ENCODE measurements around the gene PDE6H. TPM values are rescaled to one million over a fixed set of nuclear protein-coding genes. Genes with fewer than 3 reads are reported as not detected.

The PDE6H gene
- total RNA-seq, 2 experiments from 2014 or later = 0.25 TPM; not detected in 1

GRCh38 chr12:14965221-14965620 is 7.6 kb upstream of the PDE6H start:
- Mint-ChIP-seq H3K4me3 (no peak overlapping the region), H3K9me3 (ENCODE audit: low read depth) (no peaks in the 10 kb centered on the region), H3K27ac (peak overlapping the region; percentile 69), H3K27me3 (no peaks in the 10 kb centered on the region), H3K36me3 (ENCODE audit: low read depth) (peaks cover 5% of the 10 kb centered on the region), H3K4me1 (peaks cover 53% of the 10 kb centered on the region)
- ATAC-seq (no peak), DNase-seq (no peak)
- intact Hi-C loops (cut with DNase I, micrococcal nuclease) = loop anchor here in 1 of 2 experiments (2.0 kb wide), 1 partner anchor 18 kb away; no protein-coding TSS in a partner anchor
- ChIA-PET POLR2A (no interaction called here), CTCF (interaction anchor here (0.9 to 2.1 kb wide), 2 partner anchors 16 to 30 kb away, joined by 3 to 4 read pairs; no protein-coding TSS in a partner anchor)

- H3K36me3 Mint-ChIP-seq (ENCODE audit: low read depth) = peaks cover 1% of the 10 kb centered on the region
- ATAC-seq (no peak), DNase-seq (no peak)
- CTCF ChIA-PET = interaction anchor here (0.6 to 2.5 kb wide), 4 partner anchors 12 to 27 kb away, joined by 3 to 7 read pairs (median 3); no protein-coding TSS in a partner anchor
- intact Hi-C loops (cut with DNase I, micrococcal nuclease) = no loop called here
- H3K27ac Mint-ChIP-seq = no peak overlapping the region
- no peaks in the 10 kb centered on the region for H3K27me3 Mint-ChIP-seq
- POLR2A ChIA-PET = interaction anchor here (1.0 kb wide), 1 partner anchor 12 kb away, joined by 4 read pairs; no protein-coding TSS in a partner anchor
- H3K4me3 Mint-ChIP-seq = no peak overlapping the region
- H3K4me1 Mint-ChIP-seq = peaks cover 54% of the 10 kb centered on the region
- no peaks in the 10 kb centered on the region for H3K9me3 Mint-ChIP-seq (ENCODE audit: low read depth)
These were observed 4.4 kb upstream of the PDE6H start for GRCh38 chr12:14968478-14968877.

GRCh38 chr12:14970473-14970872 is 2.4 kb upstream of the PDE6H start:
- Mint-ChIP-seq H3K27ac (peak overlapping the region; percentile 7), H3K4me1 (peaks cover 42% of the 10 kb centered on the region), H3K4me3 (no peak overlapping the region), H3K27me3 (no peaks in the 10 kb centered on the region), H3K36me3 (ENCODE audit: low read depth) (no peaks in the 10 kb centered on the region), H3K9me3 (ENCODE audit: low read depth) (no peaks in the 10 kb centered on the region)
- ATAC-seq (peak; percentile 49), DNase-seq (no peak)
- POLR2A ChIA-PET = no interaction called here
- intact Hi-C loops (cut with DNase I, micrococcal nuclease) = no loop called here
- CTCF ChIA-PET = no interaction called here

GRCh38 chr12:14974633-14975032 is 1.8 kb downstream of the PDE6H start:
- Mint-ChIP-seq H3K27ac (no peak overlapping the region), H3K9me3 (ENCODE audit: low read depth) (no peaks in the 10 kb centered on the region), H3K27me3 (no peaks in the 10 kb centered on the region), H3K36me3 (ENCODE audit: low read depth) (no peaks in the 10 kb centered on the region), H3K4me3 (no peak overlapping the region), H3K4me1 (peaks cover 37% of the 10 kb centered on the region)
- intact Hi-C loops (cut with DNase I, micrococcal nuclease) = no loop called here
- ATAC-seq (no peak), DNase-seq (no peak)
- ChIA-PET POLR2A (no interaction called here), CTCF (interaction anchor here (0.5 to 3.1 kb wide), 3 partner anchors 17 to 1430 kb away, joined by 3 to 11 read pairs (median 3); no protein-coding TSS in a partner anchor)

GRCh38 chr12:14975457-14975856 is 2.6 kb downstream of the PDE6H start:
- peaks cover 38% of the 10 kb centered on the region for H3K4me1 Mint-ChIP-seq
- no peaks in the 10 kb centered on the region for H3K9me3 Mint-ChIP-seq (ENCODE audit: low read depth)
- no peaks in the 10 kb centered on the region for H3K27me3 Mint-ChIP-seq
- H3K27ac Mint-ChIP-seq = no peak overlapping the region
- ChIA-PET POLR2A (no interaction called here), CTCF (interaction anchor here (0.5 to 0.8 kb wide), 3 partner anchors 16 to 1431 kb away, joined by 3 read pairs; no protein-coding TSS in a partner anchor)
- H3K36me3 Mint-ChIP-seq (ENCODE audit: low read depth) = no peaks in the 10 kb centered on the region
- DNase-seq (no peak), ATAC-seq (no peak)
- H3K4me3 Mint-ChIP-seq = no peak overlapping the region
- intact Hi-C loops (cut with DNase I, micrococcal nuclease) = no loop called here

- Mint-ChIP-seq H3K27ac (no peak overlapping the region), H3K4me3 (no peak overlapping the region), H3K9me3 (ENCODE audit: low read depth) (no peaks in the 10 kb centered on the region), H3K36me3 (ENCODE audit: low read depth) (no peaks in the 10 kb centered on the region), H3K4me1 (peaks cover 44% of the 10 kb centered on the region), H3K27me3 (no peaks in the 10 kb centered on the region)
- POLR2A ChIA-PET = no interaction called here
- intact Hi-C loops (cut with DNase I, micrococcal nuclease) = no loop called here
- CTCF ChIA-PET = interaction anchor here (0.6 to 1.0 kb wide), 2 partner anchors 16 to 263 kb away, joined by 4 to 5 read pairs; no protein-coding TSS in a partner anchor
- DNase-seq = no peak
- no peak for ATAC-seq
These were observed 3.8 kb downstream of the PDE6H start for GRCh38 chr12:14976658-14977057.

- no peaks in the 10 kb centered on the region for H3K9me3 Mint-ChIP-seq (ENCODE audit: low read depth)
- H3K27me3 Mint-ChIP-seq = no peaks in the 10 kb centered on the region
- intact Hi-C loops (cut with DNase I, micrococcal nuclease) = no loop called here
- CTCF ChIA-PET = interaction anchor here (0.7 to 1.6 kb wide), 2 partner anchors 16 to 132 kb away, joined by 4 read pairs; no protein-coding TSS in a partner anchor
- H3K36me3 Mint-ChIP-seq (ENCODE audit: low read depth) = no peaks in the 10 kb centered on the region
- POLR2A ChIA-PET = no interaction called here
- H3K4me1 Mint-ChIP-seq = peaks cover 58% of the 10 kb centered on the region
- DNase-seq (no peak), ATAC-seq (no peak)
- H3K27ac Mint-ChIP-seq = no peak overlapping the region
- H3K4me3 Mint-ChIP-seq = no peak overlapping the region
These were observed 6.6 kb downstream of the PDE6H start for GRCh38 chr12:14979468-14979867.

GRCh38 chr12:14981049-14981448 is 8.2 kb downstream of the PDE6H start:
- no peaks in the 10 kb centered on the region for H3K36me3 Mint-ChIP-seq (ENCODE audit: low read depth)
- DNase-seq (no peak), ATAC-seq (no peak)
- H3K27me3 Mint-ChIP-seq = no peaks in the 10 kb centered on the region
- peaks cover 63% of the 10 kb centered on the region for H3K4me1 Mint-ChIP-seq
- no peaks in the 10 kb centered on the region for H3K9me3 Mint-ChIP-seq (ENCODE audit: low read depth)
- ChIA-PET CTCF (interaction anchor here (0.9 to 1.6 kb wide), 5 partner anchors 14 to 134 kb away, joined by 3 to 12 read pairs (median 4); no protein-coding TSS in a partner anchor), POLR2A (interaction anchor here (0.7 kb wide), 1 partner anchor 184 kb away, joined by 3 read pairs; no protein-coding TSS in a partner anchor)
- no peak overlapping the region for H3K4me3 Mint-ChIP-seq
- intact Hi-C loops (cut with DNase I, micrococcal nuclease) = no loop called here
- H3K27ac Mint-ChIP-seq = no peak overlapping the region

GRCh38 chr12:14982562-14982961 is 9.7 kb downstream of the PDE6H start:
- DNase-seq (no peak), ATAC-seq (peak; percentile 27)
- Mint-ChIP-seq H3K27me3 (no peaks in the 10 kb centered on the region), H3K36me3 (ENCODE audit: low read depth) (no peaks in the 10 kb centered on the region), H3K4me3 (no peak overlapping the region), H3K4me1 (peaks cover 63% of the 10 kb centered on the region), H3K27ac (peak overlapping the region; percentile 65), H3K9me3 (ENCODE audit: low read depth) (no peaks in the 10 kb centered on the region)
- ChIA-PET POLR2A (interaction anchor here (0.6 kb wide), 1 partner anchor 26 kb away, joined by 4 read pairs; no protein-coding TSS in a partner anchor), CTCF (interaction anchor here (0.6 to 1.3 kb wide), 3 partner anchors 13 to 46 kb away, joined by 3 to 7 read pairs (median 3); no protein-coding TSS in a partner anchor)
- intact Hi-C loops (cut with DNase I, micrococcal nuclease) = loop anchor here in 1 of 2 experiments (2.0 kb wide), 1 partner anchor 18 kb away; no protein-coding TSS in a partner anchor

GRCh38 chr12:14982991-14983390 is 10.1 kb downstream of the PDE6H start:
- ChIA-PET POLR2A (no interaction called here), CTCF (interaction anchor here (0.6 to 1.3 kb wide), 5 partner anchors 12 to 208 kb away, joined by 3 to 7 read pairs (median 3); partner anchors contain the start of gene ERP27)
- Mint-ChIP-seq H3K36me3 (ENCODE audit: low read depth) (no peaks in the 10 kb centered on the region), H3K4me3 (no peak overlapping the region), H3K27ac (peak overlapping the region; percentile 65), H3K4me1 (peaks cover 60% of the 10 kb centered on the region), H3K27me3 (no peaks in the 10 kb centered on the region), H3K9me3 (ENCODE audit: low read depth) (no peaks in the 10 kb centered on the region)
- ATAC-seq (peak; percentile 33), DNase-seq (no peak)
- intact Hi-C loops (cut with DNase I, micrococcal nuclease) = loop anchor here in 1 of 2 experiments (2.0 kb wide), 1 partner anchor 18 kb away; no protein-coding TSS in a partner anchor

- intact Hi-C loops (cut with DNase I, micrococcal nuclease) = no loop called here
These were observed 11.2 kb downstream of the PDE6H start for GRCh38 chr12:14984036-14984435.

GRCh38 chr12:14984766-14985285 is 12.0 kb downstream of the PDE6H start:
- no peaks in the 10 kb centered on the region for H3K9me3 Mint-ChIP-seq (ENCODE audit: low read depth)
- no peak for DNase-seq
- ATAC-seq = no peak
- no peaks in the 10 kb centered on the region for H3K27me3 Mint-ChIP-seq
- no peaks in the 10 kb centered on the region for H3K36me3 Mint-ChIP-seq (ENCODE audit: low read depth)
- peaks cover 45% of the 10 kb centered on the region for H3K4me1 Mint-ChIP-seq
- H3K27ac Mint-ChIP-seq = no peak overlapping the region
- CTCF ChIA-PET = interaction anchor here (0.6 to 1.6 kb wide), 2 partner anchors 10 to 12 kb away, joined by 3 to 5 read pairs; no protein-coding TSS in a partner anchor
- H3K4me3 Mint-ChIP-seq = no peak overlapping the region
- intact Hi-C loops (cut with DNase I, micrococcal nuclease) = no loop called here
- POLR2A ChIA-PET = no interaction called here

More at GRCh38 chr12:14984036-14984435, 11.2 kb downstream of the PDE6H start:
- H3K36me3 Mint-ChIP-seq (ENCODE audit: low read depth) = no peaks in the 10 kb centered on the region
- no peak overlapping the region for H3K27ac Mint-ChIP-seq
- POLR2A ChIA-PET = no interaction called here
- H3K4me1 Mint-ChIP-seq = peaks cover 51% of the 10 kb centered on the region
- H3K4me3 Mint-ChIP-seq = no peak overlapping the region
- no peaks in the 10 kb centered on the region for H3K27me3 Mint-ChIP-seq
- no peak for ATAC-seq
- CTCF ChIA-PET = interaction anchor here (0.9 to 1.2 kb wide), 2 partner anchors 46 to 209 kb away, joined by 3 to 5 read pairs; partner anchors contain the start of gene ERP27
- no peak for DNase-seq
- H3K9me3 Mint-ChIP-seq (ENCODE audit: low read depth) = no peaks in the 10 kb centered on the region
